Body of pancreas (tissue), 4 donors: Measurements from ENCODE around the gene GFY.

Experiments
- POLR2A ChIP-seq, 3 donors: fragments of 450-650 bp; IDR thresholded peaks; one replicate each; pipeline ENCODE4 v1.6.1; 2016; ENCODE audit warnings: antibody characterized with exemption in 3 of 3, mild to moderate bottlenecking in 2 of 3
- TF ChIP-seq, protein P1 (sequence below), 7 experiments: fragments of 450-650 bp in 4 of 7; fragments of 200-600 bp in 3 of 7; sonication (generic) in 3 of 7; IDR thresholded peaks; one replicate each; pipeline ENCODE4 v1.5.1; 2016 to 2019; ENCODE audit warnings: antibody characterized with exemption in 7 of 7

DNA sequence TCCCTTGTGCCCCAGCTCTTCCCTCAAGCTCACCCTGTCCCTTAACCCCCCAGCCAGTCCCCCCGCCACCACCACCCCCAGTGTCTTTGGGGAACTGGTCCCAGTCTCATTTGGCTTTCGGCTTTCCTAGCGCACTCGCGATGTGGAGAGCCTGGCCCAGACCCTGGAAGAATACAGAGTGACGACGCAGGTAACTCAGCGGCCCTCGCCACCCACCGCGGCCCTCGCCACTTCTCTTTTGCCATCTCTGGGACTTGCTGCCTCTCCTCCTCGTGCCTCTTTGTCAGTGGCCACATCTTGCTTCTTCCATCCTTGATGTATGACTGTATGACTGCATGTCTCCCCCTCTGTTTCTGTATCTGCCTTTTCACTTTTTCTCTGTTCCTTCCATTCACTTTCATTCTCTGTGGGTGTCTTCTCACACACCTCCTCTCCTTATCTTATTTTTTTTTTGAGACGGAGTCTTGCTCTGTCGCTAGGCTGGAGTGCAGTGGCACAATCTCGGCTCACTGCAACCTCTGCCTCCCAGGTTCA lies 17.6 kb upstream of the GFY start:
- TF ChIP-seq, protein P1, sequence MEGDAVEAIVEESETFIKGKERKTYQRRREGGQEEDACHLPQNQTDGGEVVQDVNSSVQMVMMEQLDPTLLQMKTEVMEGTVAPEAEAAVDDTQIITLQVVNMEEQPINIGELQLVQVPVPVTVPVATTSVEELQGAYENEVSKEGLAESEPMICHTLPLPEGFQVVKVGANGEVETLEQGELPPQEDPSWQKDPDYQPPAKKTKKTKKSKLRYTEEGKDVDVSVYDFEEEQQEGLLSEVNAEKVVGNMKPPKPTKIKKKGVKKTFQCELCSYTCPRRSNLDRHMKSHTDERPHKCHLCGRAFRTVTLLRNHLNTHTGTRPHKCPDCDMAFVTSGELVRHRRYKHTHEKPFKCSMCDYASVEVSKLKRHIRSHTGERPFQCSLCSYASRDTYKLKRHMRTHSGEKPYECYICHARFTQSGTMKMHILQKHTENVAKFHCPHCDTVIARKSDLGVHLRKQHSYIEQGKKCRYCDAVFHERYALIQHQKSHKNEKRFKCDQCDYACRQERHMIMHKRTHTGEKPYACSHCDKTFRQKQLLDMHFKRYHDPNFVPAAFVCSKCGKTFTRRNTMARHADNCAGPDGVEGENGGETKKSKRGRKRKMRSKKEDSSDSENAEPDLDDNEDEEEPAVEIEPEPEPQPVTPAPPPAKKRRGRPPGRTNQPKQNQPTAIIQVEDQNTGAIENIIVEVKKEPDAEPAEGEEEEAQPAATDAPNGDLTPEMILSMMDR (IDR thresholded peaks at IDR 0.05), result no peak
- no peak for TF ChIP-seq POLR2A (IDR thresholded peaks at IDR 0.05)
